ENCODE results near the gene HSPA13.
"Not testable (repeated sequence)": the region's sequence is repeated elsewhere in the genome, so short reads cannot be mapped to it uniquely, and the experiment has no call there.

DNA sequence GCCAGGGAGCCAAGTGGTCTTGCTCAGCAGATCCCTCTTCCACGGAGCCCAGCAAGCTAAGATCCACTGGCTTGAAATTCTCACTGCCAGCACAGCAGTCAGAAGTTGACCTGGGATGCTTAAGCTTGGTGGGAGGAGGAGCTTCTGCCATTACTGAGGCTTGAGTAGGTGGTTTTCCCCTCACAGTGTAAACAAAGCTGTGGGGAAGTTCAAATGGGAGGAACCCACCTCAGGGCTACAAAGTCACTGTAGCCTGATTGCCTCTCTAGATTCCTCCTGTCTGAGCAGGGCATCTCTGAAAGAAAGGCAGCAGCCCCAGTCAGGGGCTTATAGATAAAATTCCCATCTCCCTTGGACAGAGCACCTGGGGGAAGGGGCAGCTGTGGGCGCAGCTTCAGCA, 55.6 kb downstream of the HSPA13 start:
- TF ChIP-seq, protein P1, sequence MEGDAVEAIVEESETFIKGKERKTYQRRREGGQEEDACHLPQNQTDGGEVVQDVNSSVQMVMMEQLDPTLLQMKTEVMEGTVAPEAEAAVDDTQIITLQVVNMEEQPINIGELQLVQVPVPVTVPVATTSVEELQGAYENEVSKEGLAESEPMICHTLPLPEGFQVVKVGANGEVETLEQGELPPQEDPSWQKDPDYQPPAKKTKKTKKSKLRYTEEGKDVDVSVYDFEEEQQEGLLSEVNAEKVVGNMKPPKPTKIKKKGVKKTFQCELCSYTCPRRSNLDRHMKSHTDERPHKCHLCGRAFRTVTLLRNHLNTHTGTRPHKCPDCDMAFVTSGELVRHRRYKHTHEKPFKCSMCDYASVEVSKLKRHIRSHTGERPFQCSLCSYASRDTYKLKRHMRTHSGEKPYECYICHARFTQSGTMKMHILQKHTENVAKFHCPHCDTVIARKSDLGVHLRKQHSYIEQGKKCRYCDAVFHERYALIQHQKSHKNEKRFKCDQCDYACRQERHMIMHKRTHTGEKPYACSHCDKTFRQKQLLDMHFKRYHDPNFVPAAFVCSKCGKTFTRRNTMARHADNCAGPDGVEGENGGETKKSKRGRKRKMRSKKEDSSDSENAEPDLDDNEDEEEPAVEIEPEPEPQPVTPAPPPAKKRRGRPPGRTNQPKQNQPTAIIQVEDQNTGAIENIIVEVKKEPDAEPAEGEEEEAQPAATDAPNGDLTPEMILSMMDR (IDR thresholded peaks at IDR 0.05): not testable (repeated sequence)
- not testable (repeated sequence) for TF ChIP-seq POLR2A (IDR thresholded peaks at IDR 0.05)

Data from thyroid gland (tissue), 4 donors.